Astrocyte (in vitro differentiated cells and primary cell): ENCODE measurements around the gene MAP1LC3B. TPM values are rescaled to one million over a fixed set of nuclear protein-coding genes. Genes with fewer than 3 reads are reported as not detected.

ENCODE experiments used
- DNase-seq: peaks from one replicate; pipeline ENCODE4 v3.0.0-alpha.2; 2010; ENCODE audit warnings: low read depth
- FAIRE-seq: peaks from 2 replicates; lab custom pipeline; 2011; peaks lifted over from hg19 to GRCh38; lab: Jason Lieb, UNC
- H2AFZ ChIP-seq: 2 replicates; pipeline ENCODE4 v1.6.0; 2012; ENCODE audit warnings: low read depth, low read length, inconsistent platforms
- H3K27ac ChIP-seq: 2 replicates; pipeline ENCODE4 v1.5.1; 2011; ENCODE audit warnings: low read depth, low read length, inconsistent platforms
- H3K27me3 ChIP-seq: 2 replicates; pipeline ENCODE4 v1.6.0; 2011; ENCODE audit warnings: low read length, inconsistent platforms; ENCODE audit not compliant: insufficient read depth
- H3K36me3 ChIP-seq: 2 replicates; pipeline ENCODE4 v1.5.1; 2011; ENCODE audit warnings: low read length, inconsistent platforms; ENCODE audit not compliant: insufficient read depth
- H3K4me1 ChIP-seq: 2 replicates; pipeline ENCODE4 v1.5.1; 2011; ENCODE audit warnings: low read length, inconsistent platforms; ENCODE audit not compliant: insufficient read depth
- H3K4me2 ChIP-seq: 2 replicates; pipeline ENCODE4 v1.6.0; 2012; ENCODE audit warnings: low read length, inconsistent platforms
- H3K4me3 ChIP-seq: 2 replicates; pipeline ENCODE4 v1.5.1; 2011; ENCODE audit warnings: low read depth, mild to moderate bottlenecking, low read length, inconsistent platforms; ENCODE audit not compliant: insufficient read depth
- H3K79me2 ChIP-seq: 2 replicates; pipeline ENCODE4 v1.6.0; 2012; ENCODE audit warnings: mild to moderate bottlenecking, low read length, inconsistent platforms; ENCODE audit not compliant: insufficient read depth
- H3K9ac ChIP-seq: 2 replicates; pipeline ENCODE4 v1.6.0; 2012; ENCODE audit warnings: mild to moderate bottlenecking, low read length, inconsistent platforms
- H3K9me3 ChIP-seq: 2 replicates; pipeline ENCODE4 v1.5.1; 2012; ENCODE audit warnings: low read depth, mild to moderate bottlenecking, low read length, inconsistent platforms; ENCODE audit not compliant: insufficient read depth
- H4K20me1 ChIP-seq: 2 replicates; pipeline ENCODE4 v1.6.0; 2012; ENCODE audit warnings: low read length, inconsistent platforms; ENCODE audit not compliant: insufficient read depth
- H3K27ac Mint-ChIP-seq: one replicate; pipeline ENCODE4 v1.8.0; 2021; ENCODE audit warnings: mild to moderate bottlenecking, mixed read lengths; ENCODE audit not compliant: unreplicated experiment
- H3K27me3 Mint-ChIP-seq: one replicate; pipeline ENCODE4 v1.8.0; 2021; ENCODE audit warnings: low read depth, mixed read lengths; ENCODE audit not compliant: unreplicated experiment
- H3K36me3 Mint-ChIP-seq: one replicate; pipeline ENCODE4 v1.8.0; 2021; ENCODE audit warnings: low read depth, mixed read lengths; ENCODE audit not compliant: unreplicated experiment
- H3K4me1 Mint-ChIP-seq: one replicate; pipeline ENCODE4 v1.8.0; 2021; ENCODE audit warnings: low read depth, mixed read lengths; ENCODE audit not compliant: unreplicated experiment
- H3K4me3 Mint-ChIP-seq: one replicate; pipeline ENCODE4 v1.8.0; 2021; ENCODE audit warnings: mild to moderate bottlenecking, moderate library complexity, mixed read lengths; ENCODE audit not compliant: unreplicated experiment
- H3K9me3 Mint-ChIP-seq: one replicate; pipeline ENCODE4 v1.8.0; 2021; ENCODE audit warnings: mild to moderate bottlenecking, mixed read lengths; ENCODE audit not compliant: unreplicated experiment
- CTCF ChIP-seq: IDR thresholded peaks from 2 replicates; pipeline ENCODE4 v1.5.1; 2011; ENCODE audit warnings: low read depth, mild to moderate bottlenecking, inconsistent platforms, low read length, moderate library complexity; ENCODE audit not compliant: insufficient read depth
- EZH2 ChIP-seq: IDR thresholded peaks from 2 replicates; pipeline ENCODE4 v1.6.1; 2012; ENCODE audit warnings: mild to moderate bottlenecking, low read length, inconsistent platforms; ENCODE audit not compliant: insufficient read depth
- total RNA-seq: library from RNA; stranded (reverse); gene quantifications from 2 replicates; pipeline ENCODE4 v1.2.1, GENCODE V29; 2021

MAP1LC3B gene
- total RNA-seq, 1 donor from 2014 or later, result 221 TPM

GRCh38 chr16:87422106-87422505, 30.0 kb downstream of the MAP1LC3B start:
- TF ChIP-seq CTCF, result no peak
- TF ChIP-seq EZH2, result no peak
- peaks cover 2% of the 10 kb centered on the region for H3K9me3 Mint-ChIP-seq
- no peak overlapping the region for H3K4me3 ChIP-seq
- FAIRE-seq (no peak), DNase-seq (no peak)
- no peak overlapping the region for H3K4me3 Mint-ChIP-seq
- H4K20me1 ChIP-seq, result peaks cover 55% of the 10 kb centered on the region
- no peaks in the 10 kb centered on the region for H3K27me3 ChIP-seq
- no peak overlapping the region for H3K9ac ChIP-seq
- peaks cover 10% of the 10 kb centered on the region for H3K79me2 ChIP-seq
- H3K4me1 Mint-ChIP-seq, result peaks cover 2% of the 10 kb centered on the region
- H3K4me1 ChIP-seq, result no peaks in the 10 kb centered on the region
- H2AFZ ChIP-seq, result no peak overlapping the region
- H3K4me2 ChIP-seq, result no peak overlapping the region
- H3K36me3 ChIP-seq, result peaks cover 25% of the 10 kb centered on the region
- H3K27me3 Mint-ChIP-seq, result no peaks in the 10 kb centered on the region
- no peak overlapping the region for H3K27ac Mint-ChIP-seq
- H3K36me3 Mint-ChIP-seq, result peaks cover 18% of the 10 kb centered on the region
- H3K27ac ChIP-seq, result no peak overlapping the region
- no peaks in the 10 kb centered on the region for H3K9me3 ChIP-seq

DNA sequence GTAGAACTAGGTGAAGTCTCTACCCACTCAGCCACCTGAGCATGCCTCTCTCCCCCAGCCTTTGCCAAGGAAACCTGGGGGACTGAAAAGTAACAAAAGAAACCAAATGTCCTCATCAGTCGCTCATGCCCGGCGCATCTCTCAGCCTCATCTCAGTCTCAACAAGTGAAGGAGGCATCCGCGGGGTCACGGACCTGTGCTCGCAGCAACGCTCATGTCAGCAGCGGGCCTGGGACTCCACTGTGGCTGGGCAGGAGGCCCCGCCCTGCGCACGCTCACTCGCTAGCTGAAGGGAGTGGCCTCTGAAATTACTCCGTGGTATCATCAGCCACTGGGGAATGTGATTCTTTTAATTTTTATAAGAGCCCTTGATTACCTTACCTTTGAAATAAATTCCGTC, 31.3 kb downstream of the MAP1LC3B start:
- H3K4me1 ChIP-seq, result no peaks in the 10 kb centered on the region
- no peaks in the 10 kb centered on the region for H3K27me3 ChIP-seq
- FAIRE-seq (no peak), DNase-seq (no peak)
- no peak overlapping the region for H3K27ac ChIP-seq
- no peak overlapping the region for H2AFZ ChIP-seq
- peaks cover 10% of the 10 kb centered on the region for H3K36me3 Mint-ChIP-seq
- H3K4me3 Mint-ChIP-seq, result no peak overlapping the region
- H3K4me2 ChIP-seq, result no peak overlapping the region
- H3K4me1 Mint-ChIP-seq, result peaks cover 2% of the 10 kb centered on the region
- peaks cover 10% of the 10 kb centered on the region for H3K79me2 ChIP-seq
- no peak overlapping the region for H3K27ac Mint-ChIP-seq
- H3K36me3 ChIP-seq, result peaks cover 25% of the 10 kb centered on the region
- H3K27me3 Mint-ChIP-seq, result no peaks in the 10 kb centered on the region
- no peaks in the 10 kb centered on the region for H3K9me3 ChIP-seq
- H3K4me3 ChIP-seq, result no peak overlapping the region
- peaks cover 65% of the 10 kb centered on the region for H4K20me1 ChIP-seq
- no peak overlapping the region for H3K9ac ChIP-seq
- no peak for TF ChIP-seq EZH2
- peaks cover 2% of the 10 kb centered on the region for H3K9me3 Mint-ChIP-seq

- Mint-ChIP-seq H3K4me1 (peaks cover 2% of the 10 kb centered on the region), H3K4me3 (no peak overlapping the region), H3K27me3 (no peaks in the 10 kb centered on the region), H3K9me3 (peaks cover 2% of the 10 kb centered on the region), H3K36me3 (peaks cover 9% of the 10 kb centered on the region), H3K27ac (no peak overlapping the region)
- no peak for TF ChIP-seq CTCF
- no peak for TF ChIP-seq EZH2
- FAIRE-seq (no peak), DNase-seq (no peak)
- Histone ChIP-seq H4K20me1 (peaks cover 73% of the 10 kb centered on the region), H3K4me3 (no peak overlapping the region), H3K27ac (no peak overlapping the region), H3K36me3 (peaks cover 27% of the 10 kb centered on the region), H2AFZ (no peak overlapping the region), H3K79me2 (peaks cover 10% of the 10 kb centered on the region), H3K9me3 (no peaks in the 10 kb centered on the region), H3K4me1 (no peaks in the 10 kb centered on the region), H3K4me2 (no peak overlapping the region), H3K27me3 (no peaks in the 10 kb centered on the region), H3K9ac (no peak overlapping the region)
Observed at GRCh38 chr16:87424266-87424665, 32.1 kb downstream of the MAP1LC3B start.
